Measurements from ENCODE around the gene DDX56.

Gene DDX56

DNA sequence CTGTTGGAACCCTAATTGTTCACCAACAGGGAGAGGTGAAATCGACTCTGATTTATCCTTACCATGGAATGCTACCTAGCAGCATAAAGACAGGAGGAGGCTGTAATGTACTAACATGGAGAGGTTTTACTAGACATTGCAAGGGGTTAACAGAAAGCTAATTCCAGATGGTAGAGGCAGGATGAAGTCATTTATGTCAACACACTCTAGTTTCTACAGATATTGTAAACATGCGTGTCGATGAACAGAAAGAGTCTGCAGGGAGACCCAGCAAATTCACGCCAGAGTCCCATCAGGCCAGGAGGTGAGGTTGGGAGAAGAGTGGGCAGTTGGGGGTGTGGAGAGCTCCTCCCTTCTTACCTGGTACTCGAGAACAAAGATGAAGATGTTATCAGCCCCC lies 39.6 kb downstream of the DDX56 start:
- DNase-seq = no peak

DNA sequence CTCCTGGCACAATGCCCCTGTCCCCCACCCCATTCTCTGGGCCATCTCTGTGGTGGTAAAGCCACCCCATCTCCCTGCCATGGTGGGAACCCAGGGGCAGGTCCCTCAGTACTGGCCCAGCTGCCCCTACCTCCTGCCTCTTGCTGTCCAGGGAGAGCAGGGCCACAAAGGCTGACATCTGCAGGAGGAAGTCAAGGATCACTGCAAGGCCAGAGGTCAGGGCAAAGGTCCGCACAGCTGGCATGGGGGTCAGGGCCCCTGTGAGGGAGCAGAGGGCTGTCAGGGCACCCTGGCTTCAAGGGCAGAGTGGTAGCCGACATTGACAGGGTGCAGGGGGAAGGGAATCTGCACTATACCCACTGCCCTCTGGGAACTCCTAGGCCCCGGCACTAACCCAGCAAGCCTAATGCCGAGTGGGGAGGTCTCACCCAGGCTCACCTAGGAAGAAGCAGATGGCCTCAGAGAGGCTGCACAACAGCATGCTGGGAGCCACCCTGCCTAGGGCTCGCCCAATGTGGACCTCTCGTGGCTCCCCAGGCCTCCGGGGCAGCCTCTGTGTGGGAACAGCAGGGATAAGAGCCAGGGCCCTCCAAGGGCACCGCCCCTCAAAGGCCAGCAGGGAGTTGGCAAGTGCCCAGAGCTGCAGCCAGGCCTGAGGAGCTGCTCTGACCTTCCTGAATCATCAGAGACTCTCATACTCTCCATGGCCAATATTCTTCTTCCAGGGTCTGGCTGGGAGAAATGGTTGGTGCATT lies 40.2 kb downstream of the DDX56 start:
- DNase-seq = no peak

DNA sequence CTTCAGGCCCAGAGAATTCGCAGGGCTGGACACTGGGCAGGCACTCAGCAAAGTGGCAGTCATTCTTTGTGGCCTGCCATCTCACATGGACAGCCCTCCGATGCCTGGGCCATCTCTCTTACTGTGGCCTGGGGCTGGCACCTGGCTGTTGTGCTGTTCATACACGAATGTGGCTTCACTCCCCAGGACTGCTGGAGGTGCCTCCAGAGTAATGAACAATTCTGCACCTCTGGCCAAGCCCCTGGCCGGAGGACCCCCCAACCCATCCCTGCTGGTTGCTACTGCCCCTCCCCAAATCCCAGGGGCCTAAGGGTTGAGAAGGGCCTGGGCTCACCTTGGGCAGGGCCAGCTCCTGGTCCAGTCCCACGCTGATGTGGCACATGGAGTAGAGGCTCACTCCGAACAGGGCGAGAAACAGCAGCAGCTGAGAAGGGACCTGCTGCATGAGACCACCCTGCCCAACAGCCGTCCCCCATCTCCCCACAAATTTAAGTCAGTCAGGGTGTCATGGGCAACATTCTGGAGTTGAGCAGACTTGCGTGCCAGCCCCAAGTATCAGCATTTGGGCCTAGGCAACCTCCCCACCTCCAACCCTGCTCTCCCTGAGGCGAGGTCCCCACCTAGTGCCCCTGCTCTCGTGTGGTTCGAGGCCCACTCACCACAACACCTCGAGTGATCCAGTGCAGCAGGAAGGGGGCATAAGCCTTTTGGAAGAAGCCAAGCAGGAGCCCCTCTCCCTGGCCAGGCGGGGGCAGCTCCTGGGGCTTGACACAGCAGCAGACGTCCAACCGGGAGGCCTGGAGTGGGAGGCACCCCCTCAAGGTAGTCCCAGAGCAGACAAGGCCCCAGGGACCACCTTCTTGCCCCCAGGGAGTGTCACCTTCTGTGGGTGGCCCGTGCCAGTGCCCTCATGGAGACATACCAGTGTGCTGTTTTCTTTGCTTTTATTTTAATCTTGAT lies 42.0 kb downstream of the DDX56 start:
- DNase-seq = no peak

DNA sequence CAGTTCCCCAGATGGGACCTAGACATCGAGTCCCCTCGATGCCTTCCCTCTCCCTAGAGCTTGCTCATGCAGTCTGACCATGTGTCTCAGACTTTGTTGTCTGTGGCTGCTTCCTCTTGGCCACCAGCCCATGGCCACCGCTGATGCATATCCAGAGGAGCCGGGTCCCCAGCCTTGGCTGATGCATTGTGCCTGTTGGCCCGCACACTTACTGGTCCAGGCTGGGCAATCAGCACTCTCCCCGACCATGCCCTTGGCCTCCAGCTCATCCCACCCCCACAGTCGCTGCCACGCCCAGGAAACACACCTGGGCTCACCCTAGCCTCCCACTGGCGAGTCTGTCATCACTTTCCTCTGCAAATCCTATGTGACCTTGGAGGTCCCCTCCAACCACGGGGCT lies 42.7 kb downstream of the DDX56 start:
- no peak for DNase-seq

DNA sequence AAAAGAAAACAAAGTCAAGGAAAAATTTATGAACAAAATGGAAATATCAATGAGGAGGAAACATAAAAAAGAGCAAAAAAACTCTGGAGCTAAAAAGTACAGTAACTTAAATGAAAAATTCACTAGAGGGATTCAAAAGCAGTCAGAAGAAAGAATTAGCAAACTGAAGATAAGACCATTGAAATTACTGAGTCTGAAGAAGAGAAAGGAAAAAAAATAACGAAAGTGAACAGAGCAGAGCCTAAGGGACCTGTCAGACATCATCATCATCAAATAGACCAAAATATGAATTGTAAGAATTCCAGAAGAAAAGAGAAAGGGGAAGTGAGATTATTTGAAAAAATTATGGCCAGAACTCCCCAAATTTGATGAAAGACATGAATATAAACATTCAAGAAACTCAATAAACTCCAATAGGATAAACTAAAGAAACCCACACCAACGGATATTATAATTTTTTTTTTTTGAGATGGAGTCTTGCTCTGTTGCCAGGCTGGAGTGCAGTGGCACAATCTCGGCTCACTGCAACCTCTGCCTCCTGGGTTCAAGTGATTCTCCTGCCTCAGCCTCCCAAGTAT lies 48.8 kb downstream of the DDX56 start:
- DNase-seq = no peak

DNA sequence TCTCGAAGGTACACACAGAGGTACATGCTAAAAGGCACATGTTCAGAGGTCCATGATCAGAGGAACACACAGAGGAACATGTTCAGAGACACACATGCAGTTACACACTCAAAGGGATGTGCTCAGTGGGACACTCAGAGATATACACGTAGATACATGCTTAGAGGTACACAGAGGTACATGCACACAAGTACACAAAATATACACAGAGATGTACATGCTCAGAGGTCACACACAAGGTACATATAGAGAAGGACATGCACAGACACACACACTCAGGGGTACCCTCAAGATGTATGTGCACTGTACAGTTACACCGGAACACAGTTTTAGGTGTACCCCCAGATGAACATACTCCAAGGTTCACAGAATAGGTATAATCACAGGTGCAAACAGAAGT lies 51.4 kb downstream of the DDX56 start:
- DNase-seq = no peak

DNA sequence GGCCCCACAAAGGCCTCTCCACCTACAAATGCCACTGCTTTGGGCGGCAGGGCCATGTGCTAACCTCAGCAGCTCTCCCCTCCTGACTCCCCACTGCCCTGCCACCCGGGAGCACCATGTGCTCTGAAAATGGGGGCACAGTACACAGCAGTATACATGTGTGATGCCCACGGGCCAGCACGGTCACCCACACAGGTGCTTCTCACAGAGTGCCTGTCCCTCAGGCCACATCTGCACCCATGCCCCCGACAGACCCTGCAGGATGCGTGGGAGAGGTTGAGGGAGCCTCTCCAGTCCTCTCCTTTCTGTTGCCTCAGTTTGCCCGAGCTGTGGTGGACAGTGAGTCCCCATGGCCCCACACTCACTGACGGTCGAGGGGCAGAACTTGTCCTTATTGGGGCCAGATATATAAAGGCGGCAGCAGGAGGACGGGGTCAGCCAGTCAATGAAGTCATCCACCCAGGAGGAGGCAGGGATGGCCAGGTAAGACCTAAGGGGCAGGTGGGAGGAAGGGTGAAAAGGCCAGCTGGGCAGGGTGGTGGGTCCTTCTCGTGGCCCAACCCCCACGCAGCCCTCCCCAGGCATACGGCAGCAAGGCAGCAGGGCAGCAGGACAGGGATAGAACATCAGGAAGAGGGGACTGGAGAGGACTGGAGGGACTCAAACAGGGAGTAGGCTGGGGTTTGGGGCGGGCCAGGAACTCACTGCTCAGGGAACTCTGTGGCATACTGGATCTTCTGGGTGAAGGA lies 52.2 kb downstream of the DDX56 start:
- no peak for DNase-seq

DNA sequence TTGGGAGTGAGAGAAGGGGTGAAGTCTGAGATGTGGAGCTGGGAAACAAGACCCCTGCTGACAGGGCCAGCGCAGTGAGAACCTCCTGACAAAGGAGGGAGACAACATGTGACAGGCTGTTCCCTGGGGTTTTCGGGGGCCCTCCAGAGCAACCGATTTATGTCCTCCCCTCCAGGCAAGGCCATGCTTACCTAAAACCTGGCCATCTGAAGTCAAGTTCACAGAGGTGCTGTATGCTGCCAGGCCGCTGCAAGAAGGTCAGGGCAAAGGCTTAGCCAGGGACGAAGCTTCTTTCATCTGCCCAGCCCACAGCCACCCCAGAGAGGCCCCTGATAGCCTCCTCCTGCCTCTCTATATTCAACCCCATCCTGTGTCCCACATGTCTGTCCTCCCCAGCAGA lies 53.1 kb downstream of the DDX56 start:
- DNase-seq = no peak

DNA sequence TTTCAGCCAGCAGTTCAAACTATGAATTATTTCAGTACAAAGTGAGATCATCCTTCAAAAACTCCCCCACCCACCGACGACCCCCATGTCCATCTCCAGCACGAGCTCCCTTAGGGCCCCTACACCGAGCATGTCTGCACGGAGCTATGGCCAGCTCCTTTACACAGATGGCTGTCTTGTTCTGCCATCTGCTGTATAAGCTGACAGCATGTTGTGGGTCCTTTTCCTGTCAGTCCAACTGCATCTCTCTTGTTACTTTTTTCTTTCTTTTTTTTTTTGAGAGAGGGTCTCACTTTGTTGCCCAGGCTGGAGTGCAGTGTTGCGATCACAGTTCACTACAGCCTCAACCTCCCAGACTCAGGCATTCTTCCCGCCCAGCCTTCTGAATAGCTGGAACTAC lies 54.2 kb downstream of the DDX56 start:
- no peak for DNase-seq

DNA sequence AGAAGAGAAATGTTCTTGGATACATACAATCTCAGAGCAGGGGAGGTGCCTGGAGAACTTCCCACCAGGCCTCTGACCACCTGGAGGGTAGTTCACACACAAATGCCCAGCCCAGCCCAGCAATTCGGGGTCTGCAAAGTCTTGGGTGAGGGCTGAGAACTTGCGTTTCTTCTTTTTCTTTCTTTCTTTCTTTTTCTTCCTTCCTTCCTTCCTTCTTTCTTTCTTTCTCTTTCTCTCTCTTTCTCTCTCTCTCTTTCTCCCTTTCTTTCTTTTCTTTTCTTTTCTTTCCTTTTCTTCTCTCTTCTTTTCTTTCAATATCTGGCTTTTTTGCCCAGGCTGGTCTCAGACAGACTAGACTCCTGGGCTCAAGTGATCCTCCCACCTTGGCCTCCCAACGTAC lies 54.9 kb downstream of the DDX56 start:
- DNase-seq = no peak

DNA sequence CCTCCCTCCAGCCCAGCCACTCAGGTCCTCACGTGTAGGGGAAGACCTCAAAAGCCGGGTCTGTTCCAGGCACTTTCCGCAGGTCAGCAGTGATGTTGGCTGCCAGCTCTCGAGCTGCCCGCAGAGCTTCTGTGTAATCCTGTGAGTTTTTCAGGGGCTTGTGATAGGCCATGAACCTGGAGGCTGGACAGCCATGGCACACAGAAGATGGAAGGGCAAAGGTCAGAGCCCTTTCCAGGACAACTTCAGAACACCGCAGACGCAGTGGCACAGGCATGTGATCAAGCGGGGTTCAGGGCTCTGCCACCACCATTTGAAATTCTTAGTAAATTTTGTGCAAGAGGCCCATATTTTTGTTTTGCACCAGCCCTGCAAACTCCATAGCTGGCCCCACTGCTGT lies 56.5 kb downstream of the DDX56 start:
- no peak for DNase-seq
